ENCODE data around the gene CCDC149.

CCDC149 gene

GRCh38 chr4:24807611-24808010 lies 105.2 kb downstream of the CCDC149 start:
- no peak overlapping the region for H3K4me3 ChIP-seq (ENCODE audit: control insufficient read depth, low read depth, low read length)
- no peak for TF ChIP-seq CTCF (conservative IDR thresholded peaks at IDR 0.05; ENCODE audit: control insufficient read depth, insufficient read depth, low read depth, low read length)
- DNase-seq (ENCODE audit: low read depth), result no peak

GRCh38 chr4:24806206-24806990 lies 106.4 kb downstream of the CCDC149 start:
- TF ChIP-seq CTCF (conservative IDR thresholded peaks at IDR 0.05; ENCODE audit: control insufficient read depth, insufficient read depth, low read depth, low read length), result no peak
- H3K4me3 ChIP-seq (ENCODE audit: control insufficient read depth, low read depth, low read length), result no peak overlapping the region
- no peak for DNase-seq (ENCODE audit: low read depth)

GRCh38 chr4:24805566-24805965 lies 107.3 kb downstream of the CCDC149 start:
- DNase-seq (ENCODE audit: low read depth), result no peak
- no peak overlapping the region for H3K4me3 ChIP-seq (ENCODE audit: control insufficient read depth, low read depth, low read length)
- TF ChIP-seq CTCF (conservative IDR thresholded peaks at IDR 0.05; ENCODE audit: control insufficient read depth, insufficient read depth, low read depth, low read length), result no peak

GRCh38 chr4:24805067-24805466 lies 107.8 kb downstream of the CCDC149 start:
- no peak for TF ChIP-seq CTCF (conservative IDR thresholded peaks at IDR 0.05; ENCODE audit: control insufficient read depth, insufficient read depth, low read depth, low read length)
- H3K4me3 ChIP-seq (ENCODE audit: control insufficient read depth, low read depth, low read length), result no peak overlapping the region

GRCh38 chr4:24802648-24803047 lies 110.2 kb downstream of the CCDC149 start:
- no peak for TF ChIP-seq CTCF (conservative IDR thresholded peaks at IDR 0.05; ENCODE audit: control insufficient read depth, insufficient read depth, low read depth, low read length)
- no peak for DNase-seq (ENCODE audit: low read depth)
- no peak overlapping the region for H3K4me3 ChIP-seq (ENCODE audit: control insufficient read depth, low read depth, low read length)

More at GRCh38 chr4:24805067-24805466, 107.8 kb downstream of the CCDC149 start:
- no peak for DNase-seq (ENCODE audit: low read depth)

- DNase-seq (ENCODE audit: low read depth), result no peak
- no peak for TF ChIP-seq CTCF (conservative IDR thresholded peaks at IDR 0.05; ENCODE audit: control insufficient read depth, insufficient read depth, low read depth, low read length)
- H3K4me3 ChIP-seq (ENCODE audit: control insufficient read depth, low read depth, low read length), result no peak overlapping the region
These were observed 111.5 kb downstream of the CCDC149 start for GRCh38 chr4:24801136-24801855.
